Esophagus squamous epithelium (tissue), 4 donors: ENCODE results near the gene FAM83F.

Experiments
- CTCF ChIP-seq, 6 experiments: fragments of 450-650 bp in 4 of 6; fragments of 200-600 bp in 2 of 6; sonication (generic) in 2 of 6; IDR thresholded peaks; one replicate each; pipeline ENCODE4 v1.5.1; 2016 to 2019; ENCODE audit warnings: antibody characterized with exemption in 6 of 6, mild to moderate bottlenecking in 4 of 6, moderate library complexity in 4 of 6
- POLR2A ChIP-seq, 4 donors: fragments of 450-650 bp; IDR thresholded peaks; one replicate each; pipeline ENCODE4 v1.6.1; 2017; ENCODE audit warnings: antibody characterized with exemption in 4 of 4, mild to moderate bottlenecking in 4 of 4, moderate library complexity in 3 of 4

- TF ChIP-seq CTCF (IDR thresholded peaks at IDR 0.05), result no peak
- TF ChIP-seq POLR2A (IDR thresholded peaks at IDR 0.05), result no peak
These were observed 24.0 kb upstream of the FAM83F start for GRCh38 chr22:39970742-39971141.
